H1 (cell line): ENCODE results near the gene AKIRIN1. TPM values are rescaled to one million over a fixed set of nuclear protein-coding genes. Genes with fewer than 3 reads are reported as not detected.

Source experiments
- GTF2F1 ChIP-seq: IDR thresholded peaks from 2 replicates; pipeline ENCODE4 v1.6.1; 2012; ENCODE audit warnings: low read depth, low read length, improper control_type of control experiment, borderline replicate concordance
- SAP30 ChIP-seq: fragments of 300-600 bp; sonication (generic); IDR thresholded peaks from 2 replicates; pipeline ENCODE4 v1.7.1; 2012; ENCODE audit warnings: low read length, moderate library complexity, mild to moderate bottlenecking, inconsistent platforms; ENCODE audit not compliant: insufficient read depth, insufficient replicate concordance
- polyA plus RNA-seq, 7 experiments: library from polyadenylated mRNA; depleted of rRNA in 3 of 7; stranded (reverse) in 5 of 7; unstranded in 2 of 7; fragments of >200 nt in 5 of 7; fragments of 200-250 nt in 2 of 7; gene quantifications; 1 replicate in 5 of 7; 2 replicates in 1 of 7; 4 replicates in 1 of 7; pipeline versions ENCODE4 v1.2.1 to v1.2.3, GENCODE V29; 2011 to 2013; ENCODE audit warnings: missing spikeins in 2 of 7, mixed read lengths in 2 of 7
- total RNA-seq: library from RNA; stranded (reverse); fragmentation: NEBNext Ultra II Directional; extraction: Animal tissue kit (Norgen Biotek cat#: 25700); gene quantifications from 2 replicates; pipeline ENCODE4 v1.2.1, GENCODE V29; 2021

The AKIRIN1 gene
- total and polyA plus RNA-seq, 2 of the 8 experiments (the other 6 are each of a cell fraction or from before 2014, with no cell fraction given) = 148 to 236 TPM

GRCh38 chr1:39047374-39048229 lies 56.5 kb downstream of the AKIRIN1 start (continued):
- TF ChIP-seq GTF2F1 = no peak
- no peak for TF ChIP-seq SAP30
